Measurements from ENCODE around the gene SUPT16H.

DNA sequence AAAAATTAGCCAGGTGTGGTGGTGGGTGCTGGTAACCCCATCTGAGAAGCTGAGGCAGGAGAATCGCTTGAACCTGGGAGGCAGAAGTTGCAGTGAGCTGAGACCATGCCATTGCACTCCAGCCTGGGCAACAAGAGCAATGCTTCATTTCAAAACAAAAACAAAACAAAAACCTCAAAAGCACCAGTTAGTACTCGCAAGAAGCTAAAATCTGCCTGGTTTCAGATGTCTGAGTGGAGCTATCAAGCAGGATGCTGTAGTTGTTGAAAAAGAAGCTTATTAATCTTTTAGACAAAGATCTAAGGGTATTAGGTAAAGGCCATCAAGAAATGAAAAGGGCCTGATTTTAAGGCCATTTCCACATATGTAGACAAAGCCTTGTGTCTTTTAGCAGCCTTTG is 50.9 kb downstream of the SUPT16H start:
- TF ChIP-seq ZNF239 (tag by site-specific recombination; IDR thresholded peaks at IDR 0.05) (no peak), SALL2 (tag by site-specific recombination; IDR thresholded peaks at IDR 0.05; ENCODE audit: borderline replicate concordance) (no peak), ZNF510 (tag by site-specific recombination; IDR thresholded peaks at IDR 0.05; ENCODE audit: insufficient replicate concordance) (no peak), REPIN1 (tag by site-specific recombination; IDR thresholded peaks at IDR 0.05; ENCODE audit: low read depth) (no peak), ZNF530 (tag by site-specific recombination; IDR thresholded peaks at IDR 0.05; ENCODE audit: low read depth) (no peak), ZNF837 (tag by site-specific recombination; IDR thresholded peaks at IDR 0.05) (no peak)
- TF ChIP-seq, protein P1, sequence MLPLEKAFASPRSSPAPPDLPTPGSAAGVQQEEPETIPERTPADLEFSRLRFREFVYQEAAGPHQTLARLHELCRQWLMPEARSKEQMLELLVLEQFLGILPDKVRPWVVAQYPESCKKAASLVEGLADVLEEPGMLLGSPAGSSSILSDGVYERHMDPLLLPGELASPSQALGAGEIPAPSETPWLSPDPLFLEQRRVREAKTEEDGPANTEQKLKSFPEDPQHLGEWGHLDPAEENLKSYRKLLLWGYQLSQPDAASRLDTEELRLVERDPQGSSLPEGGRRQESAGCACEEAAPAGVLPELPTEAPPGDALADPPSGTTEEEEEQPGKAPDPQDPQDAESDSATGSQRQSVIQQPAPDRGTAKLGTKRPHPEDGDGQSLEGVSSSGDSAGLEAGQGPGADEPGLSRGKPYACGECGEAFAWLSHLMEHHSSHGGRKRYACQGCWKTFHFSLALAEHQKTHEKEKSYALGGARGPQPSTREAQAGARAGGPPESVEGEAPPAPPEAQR (tag by site-specific recombination; IDR thresholded peaks at IDR 0.05), result no peak
- TF ChIP-seq, protein P2, sequence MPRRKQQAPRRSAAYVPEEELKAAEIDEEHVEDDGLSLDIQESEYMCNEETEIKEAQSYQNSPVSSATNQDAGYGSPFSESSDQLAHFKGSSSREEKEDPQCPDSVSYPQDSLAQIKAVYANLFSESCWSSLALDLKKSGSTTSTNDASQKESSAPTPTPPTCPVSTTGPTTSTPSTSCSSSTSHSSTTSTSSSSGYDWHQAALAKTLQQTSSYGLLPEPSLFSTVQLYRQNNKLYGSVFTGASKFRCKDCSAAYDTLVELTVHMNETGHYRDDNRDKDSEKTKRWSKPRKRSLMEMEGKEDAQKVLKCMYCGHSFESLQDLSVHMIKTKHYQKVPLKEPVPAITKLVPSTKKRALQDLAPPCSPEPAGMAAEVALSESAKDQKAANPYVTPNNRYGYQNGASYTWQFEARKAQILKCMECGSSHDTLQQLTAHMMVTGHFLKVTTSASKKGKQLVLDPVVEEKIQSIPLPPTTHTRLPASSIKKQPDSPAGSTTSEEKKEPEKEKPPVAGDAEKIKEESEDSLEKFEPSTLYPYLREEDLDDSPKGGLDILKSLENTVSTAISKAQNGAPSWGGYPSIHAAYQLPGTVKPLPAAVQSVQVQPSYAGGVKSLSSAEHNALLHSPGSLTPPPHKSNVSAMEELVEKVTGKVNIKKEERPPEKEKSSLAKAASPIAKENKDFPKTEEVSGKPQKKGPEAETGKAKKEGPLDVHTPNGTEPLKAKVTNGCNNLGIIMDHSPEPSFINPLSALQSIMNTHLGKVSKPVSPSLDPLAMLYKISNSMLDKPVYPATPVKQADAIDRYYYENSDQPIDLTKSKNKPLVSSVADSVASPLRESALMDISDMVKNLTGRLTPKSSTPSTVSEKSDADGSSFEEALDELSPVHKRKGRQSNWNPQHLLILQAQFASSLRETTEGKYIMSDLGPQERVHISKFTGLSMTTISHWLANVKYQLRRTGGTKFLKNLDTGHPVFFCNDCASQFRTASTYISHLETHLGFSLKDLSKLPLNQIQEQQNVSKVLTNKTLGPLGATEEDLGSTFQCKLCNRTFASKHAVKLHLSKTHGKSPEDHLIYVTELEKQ (tag by site-specific recombination; IDR thresholded peaks at IDR 0.05; ENCODE audit: borderline replicate concordance), result no peak
- TF ChIP-seq, protein P3, sequence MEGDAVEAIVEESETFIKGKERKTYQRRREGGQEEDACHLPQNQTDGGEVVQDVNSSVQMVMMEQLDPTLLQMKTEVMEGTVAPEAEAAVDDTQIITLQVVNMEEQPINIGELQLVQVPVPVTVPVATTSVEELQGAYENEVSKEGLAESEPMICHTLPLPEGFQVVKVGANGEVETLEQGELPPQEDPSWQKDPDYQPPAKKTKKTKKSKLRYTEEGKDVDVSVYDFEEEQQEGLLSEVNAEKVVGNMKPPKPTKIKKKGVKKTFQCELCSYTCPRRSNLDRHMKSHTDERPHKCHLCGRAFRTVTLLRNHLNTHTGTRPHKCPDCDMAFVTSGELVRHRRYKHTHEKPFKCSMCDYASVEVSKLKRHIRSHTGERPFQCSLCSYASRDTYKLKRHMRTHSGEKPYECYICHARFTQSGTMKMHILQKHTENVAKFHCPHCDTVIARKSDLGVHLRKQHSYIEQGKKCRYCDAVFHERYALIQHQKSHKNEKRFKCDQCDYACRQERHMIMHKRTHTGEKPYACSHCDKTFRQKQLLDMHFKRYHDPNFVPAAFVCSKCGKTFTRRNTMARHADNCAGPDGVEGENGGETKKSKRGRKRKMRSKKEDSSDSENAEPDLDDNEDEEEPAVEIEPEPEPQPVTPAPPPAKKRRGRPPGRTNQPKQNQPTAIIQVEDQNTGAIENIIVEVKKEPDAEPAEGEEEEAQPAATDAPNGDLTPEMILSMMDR (tag by site-specific recombination; IDR thresholded peaks at IDR 0.05), result no peak
- TF ChIP-seq, protein P4, sequence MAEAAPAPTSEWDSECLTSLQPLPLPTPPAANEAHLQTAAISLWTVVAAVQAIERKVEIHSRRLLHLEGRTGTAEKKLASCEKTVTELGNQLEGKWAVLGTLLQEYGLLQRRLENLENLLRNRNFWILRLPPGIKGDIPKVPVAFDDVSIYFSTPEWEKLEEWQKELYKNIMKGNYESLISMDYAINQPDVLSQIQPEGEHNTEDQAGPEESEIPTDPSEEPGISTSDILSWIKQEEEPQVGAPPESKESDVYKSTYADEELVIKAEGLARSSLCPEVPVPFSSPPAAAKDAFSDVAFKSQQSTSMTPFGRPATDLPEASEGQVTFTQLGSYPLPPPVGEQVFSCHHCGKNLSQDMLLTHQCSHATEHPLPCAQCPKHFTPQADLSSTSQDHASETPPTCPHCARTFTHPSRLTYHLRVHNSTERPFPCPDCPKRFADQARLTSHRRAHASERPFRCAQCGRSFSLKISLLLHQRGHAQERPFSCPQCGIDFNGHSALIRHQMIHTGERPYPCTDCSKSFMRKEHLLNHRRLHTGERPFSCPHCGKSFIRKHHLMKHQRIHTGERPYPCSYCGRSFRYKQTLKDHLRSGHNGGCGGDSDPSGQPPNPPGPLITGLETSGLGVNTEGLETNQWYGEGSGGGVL (tag by site-specific recombination; IDR thresholded peaks at IDR 0.05), result no peak
- TF ChIP-seq, protein P5, sequence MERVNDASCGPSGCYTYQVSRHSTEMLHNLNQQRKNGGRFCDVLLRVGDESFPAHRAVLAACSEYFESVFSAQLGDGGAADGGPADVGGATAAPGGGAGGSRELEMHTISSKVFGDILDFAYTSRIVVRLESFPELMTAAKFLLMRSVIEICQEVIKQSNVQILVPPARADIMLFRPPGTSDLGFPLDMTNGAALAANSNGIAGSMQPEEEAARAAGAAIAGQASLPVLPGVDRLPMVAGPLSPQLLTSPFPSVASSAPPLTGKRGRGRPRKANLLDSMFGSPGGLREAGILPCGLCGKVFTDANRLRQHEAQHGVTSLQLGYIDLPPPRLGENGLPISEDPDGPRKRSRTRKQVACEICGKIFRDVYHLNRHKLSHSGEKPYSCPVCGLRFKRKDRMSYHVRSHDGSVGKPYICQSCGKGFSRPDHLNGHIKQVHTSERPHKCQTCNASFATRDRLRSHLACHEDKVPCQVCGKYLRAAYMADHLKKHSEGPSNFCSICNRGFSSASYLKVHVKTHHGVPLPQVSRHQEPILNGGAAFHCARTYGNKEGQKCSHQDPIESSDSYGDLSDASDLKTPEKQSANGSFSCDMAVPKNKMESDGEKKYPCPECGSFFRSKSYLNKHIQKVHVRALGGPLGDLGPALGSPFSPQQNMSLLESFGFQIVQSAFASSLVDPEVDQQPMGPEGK (tag by site-specific recombination; IDR thresholded peaks at IDR 0.05), result no peak
